B cell (primary cell): ENCODE results near the gene TRPM8. TPM values are rescaled to one million over a fixed set of nuclear protein-coding genes. Genes with fewer than 3 reads are reported as not detected.

Experiments used
- ATAC-seq: fragments of 200-7000 bp; cut with Tn5 transposase; one replicate; pipeline ENCODE4 v1.10.0; 2021; ENCODE audit warnings: low read depth, mild to moderate bottlenecking, moderate number of reproducible peaks, moderate library complexity
- CTCF ChIA-PET: fragments of 350-600 bp; sonication (Branson Sonifier 250); formaldehyde crosslinking; loops from one replicate; lab custom pipeline; 2021; ENCODE audit warnings: antibody characterized with exemption, inconsistent platforms; lab: Charles Lee
- POLR2A ChIA-PET: fragments of 350-600 bp; sonication (Branson Sonifier 250); formaldehyde crosslinking; loops from one replicate; lab custom pipeline; 2021; ENCODE audit warnings: antibody characterized with exemption; lab: Charles Lee
- DNase-seq: peaks from one replicate; pipeline ENCODE4 v3.0.0; 2013
- H2AFZ ChIP-seq: 2 replicates; pipeline ENCODE4 v1.6.1; 2012; ENCODE audit warnings: mild to moderate bottlenecking, low read depth, low read length; ENCODE audit not compliant: insufficient read depth, poor library complexity, severe bottlenecking
- H3K27ac ChIP-seq, 2 donors: 1 replicate in 1 of 2; 2 replicates in 1 of 2; pipeline ENCODE4 v1.5.1; 2012 to 2013; ENCODE audit warnings: low read length in 2 of 2, mild to moderate bottlenecking in 2 of 2, moderate library complexity in 1 of 2
- H3K27me3 ChIP-seq, 4 experiments: fragments of 200-600 bp in 1 of 4; sonication (generic) in 1 of 4; replicated peaks in 1 of 4; 1 replicate in 2 of 4; 2 replicates in 2 of 4; pipeline versions ENCODE4 v1.6.1 to v1.7.0; 2013 to 2016; ENCODE audit warnings: low read length in 3 of 4, mild to moderate bottlenecking in 2 of 4, mixed read lengths in 1 of 4, moderate library complexity in 1 of 4; ENCODE audit not compliant: insufficient read depth in 4 of 4, control insufficient read depth in 3 of 4; ENCODE audit errors: control extremely low read depth in 1 of 4
- H3K36me3 ChIP-seq, 2 experiments: replicated peaks in 1 of 2; 1 replicate in 1 of 2; 2 replicates in 1 of 2; pipeline versions ENCODE4 v1.6.1 to v1.7.1; 2013; ENCODE audit warnings: low read length in 1 of 2; ENCODE audit not compliant: insufficient read depth in 2 of 2, control insufficient read depth in 1 of 2; ENCODE audit errors: control extremely low read depth in 1 of 2, extremely low read depth in 1 of 2
- H3K4me1 ChIP-seq, 2 donors: fragments of 200-600 bp in 1 of 2; sonication (generic) in 1 of 2; 1 replicate in 1 of 2; 2 replicates in 1 of 2; pipeline versions ENCODE4 v1.5.1 to v1.6.1; 2013 to 2017; ENCODE audit warnings: low read length in 2 of 2; ENCODE audit not compliant: control insufficient read depth in 2 of 2, insufficient read depth in 2 of 2
- H3K4me2 ChIP-seq: replicated peaks from 2 replicates; pipeline ENCODE3; 2012; ENCODE audit warnings: mild to moderate bottlenecking, low read depth, low read length; ENCODE audit not compliant: poor library complexity, severe bottlenecking
- H3K4me3 ChIP-seq, 5 experiments: fragments of 200-600 bp in 1 of 5; sonication (generic) in 1 of 5; 1 replicate in 3 of 5; 2 replicates in 2 of 5; pipeline versions ENCODE4 v1.5.1 to v1.7.0; 2011 to 2016; ENCODE audit warnings: low read length in 4 of 5, mild to moderate bottlenecking in 4 of 5, low read depth in 2 of 5, control low read depth in 1 of 5, moderate library complexity in 1 of 5; ENCODE audit not compliant: insufficient read depth in 1 of 5; ENCODE audit errors: control extremely low read depth in 1 of 5, extremely low read depth in 1 of 5
- H3K79me2 ChIP-seq: fragments of 200-600 bp; sonication (generic); one replicate; pipeline ENCODE4 v1.6.0; 2016; ENCODE audit warnings: low read length; ENCODE audit not compliant: control insufficient read depth, insufficient read depth
- H3K9ac ChIP-seq: fragments of 200-600 bp; sonication (generic); 2 replicates; pipeline ENCODE4 v1.6.1; 2017; ENCODE audit warnings: mild to moderate bottlenecking, low read length, moderate library complexity
- H3K9me3 ChIP-seq, 3 donors: one replicate each; pipeline versions ENCODE4 v1.6.1 to v1.7.1; 2013; ENCODE audit warnings: low read length in 2 of 3; ENCODE audit not compliant: control insufficient read depth in 2 of 3, insufficient read depth in 1 of 3; ENCODE audit errors: control extremely low read depth in 1 of 3
- H4K20me1 ChIP-seq: 2 replicates; pipeline ENCODE4 v1.6.0; 2012; ENCODE audit warnings: mild to moderate bottlenecking, low read length; ENCODE audit not compliant: insufficient read depth, control insufficient read depth, poor library complexity, severe bottlenecking
- H3K27ac Mint-ChIP-seq: one replicate; pipeline ENCODE4 v1.8.0; 2021; ENCODE audit warnings: mixed read lengths
- H3K27me3 Mint-ChIP-seq: one replicate; pipeline ENCODE4 v1.8.0; 2021; ENCODE audit warnings: mixed read lengths
- H3K4me1 Mint-ChIP-seq: one replicate; pipeline ENCODE4 v1.8.0; 2021; ENCODE audit warnings: mixed read lengths
- H3K4me3 Mint-ChIP-seq: one replicate; pipeline ENCODE4 v1.8.0; 2021; ENCODE audit warnings: mixed read lengths
- H3K9me3 Mint-ChIP-seq: one replicate; pipeline ENCODE4 v1.8.0; 2022; ENCODE audit warnings: mixed read lengths; ENCODE audit not compliant: insufficient read depth
- CTCF ChIP-seq: fragments of 200-600 bp; IDR thresholded peaks from one replicate; pipeline ENCODE4 v1.8.0; 2022; ENCODE audit warnings: antibody characterized with exemption, mild to moderate bottlenecking
- EZH2 ChIP-seq: IDR thresholded peaks from 2 replicates; pipeline ENCODE4 v1.6.1; 2012; ENCODE audit warnings: borderline replicate concordance, low read depth, mild to moderate bottlenecking, moderate library complexity, low read length; ENCODE audit not compliant: insufficient read depth, poor library complexity, severe bottlenecking
- WGBS: methylation state at CpG from one replicate; pipeline ENCODE4 v1.1.5; 2013; ENCODE audit warnings: missing lambda C conversion rate; ENCODE audit not compliant: insufficient coverage; 5-methylcytosine and 5-hydroxymethylcytosine counted together
- intact Hi-C: fragments of 100-400 bp; cut with micrococcal nuclease; formaldehyde crosslinking; loops from one replicate; pipeline ENCODE4 v1.10.0; 2022
- polyA plus RNA-seq: library from polyadenylated mRNA; depleted of rRNA; stranded (reverse); fragments of >200 nt; gene quantifications from 2 replicates; pipeline ENCODE4 v1.2.3, GENCODE V29; 2012
- total RNA-seq, 2 donors: library from RNA; stranded (reverse); fragments of 120-200 nt in 1 of 2; gene quantifications; 1 replicate in 1 of 2; 2 replicates in 1 of 2; pipeline versions ENCODE4 v1.2.3 to v1.2.4, GENCODE V29; 2013 to 2022

Gene TRPM8
- total and polyA plus RNA-seq, 2 donors (not counting 1 experiment from before 2014, with no cell fraction given), result not detected

- DNase-seq (no peak), ATAC-seq (no peak)
- H3K4me1 Mint-ChIP-seq, result no peaks in the 10 kb centered on the region
- H3K27me3 Mint-ChIP-seq, result peaks cover 58% of the 10 kb centered on the region
- H3K9ac ChIP-seq, result no peak overlapping the region
- no peaks in the 10 kb centered on the region for H4K20me1 ChIP-seq
- peaks cover 0 to 4% (median 0%) of the 10 kb centered on the region in 3 donors for H3K9me3 ChIP-seq
- ChIA-PET POLR2A (no interaction called here), CTCF (no interaction called here)
- no peak overlapping the region for H3K27ac Mint-ChIP-seq
- no peak overlapping the region for H3K4me2 ChIP-seq
- H2AFZ ChIP-seq, result no peak overlapping the region
- H3K4me3 Mint-ChIP-seq, result no peak overlapping the region
- WGBS, result 93% methylated on average over 10 of the region's 13 CpGs
- H3K27ac ChIP-seq, result no peak overlapping the region
- H3K79me2 ChIP-seq, result no peaks in the 10 kb centered on the region
- peaks cover under 1% of the 10 kb centered on the region for H3K9me3 Mint-ChIP-seq
- peaks cover 0 to 5% (median 0%) of the 10 kb centered on the region in 4 experiments for H3K27me3 ChIP-seq
- no peaks in the 10 kb centered on the region for H3K36me3 ChIP-seq
- no peak for TF ChIP-seq CTCF
- intact Hi-C loops, result no loop called here
- H3K4me1 ChIP-seq, result no peaks in the 10 kb centered on the region
- H3K4me3 ChIP-seq, result no peak overlapping the region
These were observed 33.1 kb downstream of the TRPM8 start for GRCh38 chr2:233950078-233950825.

GRCh38 chr2:233952335-233952734 is 35.2 kb downstream of the TRPM8 start:
- Histone ChIP-seq H3K79me2 (no peaks in the 10 kb centered on the region), H3K27me3 (peaks cover 0 to 6% (median 0%) of the 10 kb centered on the region in 4 experiments), H3K4me3 (no peak overlapping the region), H3K4me1 (no peaks in the 10 kb centered on the region), H3K9ac (no peak overlapping the region), H3K27ac (no peak overlapping the region), H3K9me3 (peaks cover 0 to 4% (median 0%) of the 10 kb centered on the region in 3 donors), H3K4me2 (no peak overlapping the region), H3K36me3 (no peaks in the 10 kb centered on the region), H2AFZ (no peak overlapping the region), H4K20me1 (no peaks in the 10 kb centered on the region)
- H3K4me1 Mint-ChIP-seq, result no peaks in the 10 kb centered on the region
- intact Hi-C loops, result no loop called here
- peaks cover 53% of the 10 kb centered on the region for H3K27me3 Mint-ChIP-seq
- WGBS, result 81% methylated on average over 7 of the region's 7 CpGs
- CTCF ChIA-PET, result no interaction called here
- POLR2A ChIA-PET, result no interaction called here
- TF ChIP-seq EZH2, result no peak
- no peak for TF ChIP-seq CTCF
- no peak overlapping the region for H3K27ac Mint-ChIP-seq
- DNase-seq (no peak), ATAC-seq (no peak)
- no peak overlapping the region for H3K4me3 Mint-ChIP-seq
- H3K9me3 Mint-ChIP-seq, result no peaks in the 10 kb centered on the region
